KG1 (cell line): Measurements from ENCODE around the gene KLHDC8A.
"Not testable (repeated sequence)": the region's sequence is repeated elsewhere in the genome, so short reads cannot be mapped to it uniquely, and the experiment has no call there.

ENCODE experiments used
- DNase-seq: peaks from one replicate; lab custom pipeline; 2025; lab: John Stamatoyannopoulos, UW

The KLHDC8A gene

DNA sequence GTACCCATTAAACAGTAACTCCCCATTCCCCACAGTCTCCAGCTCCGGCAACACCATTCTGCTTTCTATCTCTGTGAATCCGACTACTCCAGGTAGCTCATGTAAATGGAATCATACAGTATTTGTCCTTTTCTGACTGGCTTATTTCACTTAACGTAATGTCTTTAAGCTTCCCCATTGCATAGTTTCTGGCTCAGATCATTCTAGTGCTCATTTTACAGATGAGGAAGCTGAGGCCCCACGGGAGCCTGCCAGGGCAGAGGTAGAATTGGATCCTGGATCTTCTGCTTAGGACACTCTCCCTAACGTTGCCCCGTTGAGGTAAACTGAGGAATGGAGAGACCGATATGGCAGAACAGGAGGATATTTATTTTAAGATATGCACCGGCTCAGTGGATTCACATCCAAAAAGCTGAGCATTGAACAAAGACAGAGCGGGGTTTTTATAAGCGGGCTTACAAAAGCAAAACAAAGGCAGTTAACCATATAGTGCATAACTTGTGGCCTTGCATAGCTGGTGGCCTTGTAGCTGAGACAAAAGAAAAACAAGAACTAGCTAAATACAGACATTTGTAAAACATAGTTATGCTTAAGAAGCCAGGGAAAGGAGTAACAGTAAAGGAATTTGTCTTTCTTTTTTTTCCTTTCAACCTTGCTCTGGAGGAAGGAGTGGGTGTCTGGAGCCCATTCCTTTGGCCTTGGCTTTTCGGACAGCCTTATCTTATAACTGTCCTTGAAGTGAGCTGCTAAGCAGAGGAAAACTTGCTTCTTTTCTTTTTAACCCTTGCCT is 15.3 kb upstream of the KLHDC8A start:
- no peak for DNase-seq

DNA sequence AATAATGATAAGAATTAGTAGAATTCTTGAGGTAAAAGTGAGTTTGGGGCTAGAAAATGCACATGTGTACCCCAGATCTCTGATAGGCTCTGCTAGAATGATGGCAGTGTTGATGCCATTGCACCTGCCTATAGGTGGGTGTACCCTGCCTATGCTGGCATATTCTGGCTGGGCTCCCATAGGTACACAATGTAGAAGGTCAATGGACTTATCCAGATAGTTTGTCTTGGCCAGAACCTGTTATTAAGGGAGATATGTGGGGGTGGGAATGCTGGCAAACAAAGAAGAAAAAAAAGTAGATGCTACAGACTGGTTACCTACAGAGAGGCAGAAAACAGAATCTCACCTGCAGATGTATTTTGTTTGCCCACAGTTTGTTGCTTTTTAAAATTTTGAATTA is 14.1 kb upstream of the KLHDC8A start:
- no peak for DNase-seq

GRCh38 chr1:205369701-205370123 is 13.0 kb upstream of the KLHDC8A start:
- no peak for DNase-seq

- no peak for DNase-seq
Observed at GRCh38 chr1:205368478-205368877, 11.8 kb upstream of the KLHDC8A start.

GRCh38 chr1:205365945-205366463 is 9.3 kb upstream of the KLHDC8A start:
- DNase-seq, result no peak

DNA sequence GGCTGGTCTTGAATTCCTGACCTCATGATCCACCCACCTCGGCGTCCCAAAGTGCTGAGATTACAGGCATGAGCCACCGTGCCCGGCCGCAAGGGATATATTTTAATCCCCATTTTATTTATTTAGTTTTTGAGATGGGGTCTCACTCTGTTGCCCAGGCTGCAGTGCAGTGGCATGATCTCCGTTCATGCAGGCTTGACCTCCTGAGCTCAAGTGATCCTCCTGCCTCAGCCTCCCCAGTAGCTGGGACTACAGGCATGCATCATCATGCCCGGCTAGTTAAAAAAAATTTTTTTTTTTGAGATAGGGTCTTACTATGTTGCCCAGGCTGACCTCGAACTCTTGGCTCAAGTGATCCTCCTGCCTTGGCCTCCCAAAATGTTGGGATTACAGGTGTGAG is 8.4 kb upstream of the KLHDC8A start:
- DNase-seq, result not testable (repeated sequence)

GRCh38 chr1:205360891-205361290 is 4.2 kb upstream of the KLHDC8A start:
- DNase-seq, result no peak

- DNase-seq, result no peak
Observed at GRCh38 chr1:205359771-205360565, 3.2 kb upstream of the KLHDC8A start.

DNA sequence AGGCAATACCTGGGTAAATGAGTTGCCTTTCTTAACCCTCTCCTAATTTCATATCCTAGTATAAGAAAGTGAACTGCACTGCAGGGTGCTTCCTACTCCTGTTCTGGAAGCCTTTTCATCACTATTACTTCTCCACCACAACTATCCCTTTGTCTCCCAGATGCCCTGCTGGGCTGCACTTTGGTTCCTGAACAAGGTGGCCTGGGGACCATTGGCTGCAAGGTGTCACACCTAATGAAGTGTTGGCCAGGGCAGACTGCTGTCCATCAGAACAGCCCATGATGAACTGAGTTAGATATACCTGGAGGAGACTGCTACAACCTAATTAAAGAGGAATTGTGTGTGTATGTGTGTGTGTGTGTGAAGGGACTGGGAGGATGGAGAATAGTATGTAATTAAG is 1.9 kb upstream of the KLHDC8A start:
- no peak for DNase-seq

- no peak for DNase-seq
Observed at GRCh38 chr1:205357567-205357966, 845 bp upstream of the KLHDC8A start.

DNA sequence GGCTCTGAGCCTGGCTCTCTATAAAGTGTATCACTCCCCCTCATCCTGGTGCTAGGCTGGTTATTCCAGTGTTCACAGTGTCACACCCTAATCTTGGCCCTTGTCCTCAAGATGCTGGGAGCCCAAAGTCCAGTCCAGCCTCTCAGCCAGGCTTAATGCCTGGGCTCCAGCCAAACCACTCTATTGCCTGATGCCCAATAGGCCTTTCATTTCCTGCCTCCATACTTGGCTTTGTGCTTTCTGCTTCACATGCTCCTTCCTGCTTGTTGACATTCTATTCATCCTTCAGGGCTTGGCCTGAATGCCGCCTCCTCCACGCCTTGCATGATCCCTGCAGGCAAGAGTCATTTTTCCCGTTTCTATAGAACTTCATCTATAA is 1.7 kb downstream of the KLHDC8A start:
- no peak for DNase-seq

GRCh38 chr1:205354259-205355074 is 2.3 kb downstream of the KLHDC8A start:
- peak; percentile 28 for DNase-seq

GRCh38 chr1:205353612-205354011 is 3.1 kb downstream of the KLHDC8A start:
- DNase-seq, result no peak

DNA sequence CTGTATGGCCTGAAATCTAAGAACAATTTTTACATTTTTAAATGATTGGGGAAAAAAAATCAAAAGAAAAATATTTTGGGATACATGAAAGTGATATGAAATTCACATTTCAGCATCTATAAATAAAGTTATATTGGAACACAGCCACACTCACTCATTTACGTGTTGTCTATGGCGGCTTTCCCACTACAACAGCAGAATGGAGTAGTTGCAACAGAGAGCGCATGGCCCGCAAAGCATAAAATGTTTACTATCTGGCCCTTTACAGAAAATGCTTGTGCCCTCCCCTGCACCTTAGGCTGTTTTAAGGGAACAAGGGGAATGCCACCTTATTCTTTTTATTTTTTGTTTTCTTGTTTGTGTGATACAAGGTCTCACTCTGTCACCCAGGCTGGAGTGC is 3.5 kb downstream of the KLHDC8A start:
- DNase-seq, result no peak

DNA sequence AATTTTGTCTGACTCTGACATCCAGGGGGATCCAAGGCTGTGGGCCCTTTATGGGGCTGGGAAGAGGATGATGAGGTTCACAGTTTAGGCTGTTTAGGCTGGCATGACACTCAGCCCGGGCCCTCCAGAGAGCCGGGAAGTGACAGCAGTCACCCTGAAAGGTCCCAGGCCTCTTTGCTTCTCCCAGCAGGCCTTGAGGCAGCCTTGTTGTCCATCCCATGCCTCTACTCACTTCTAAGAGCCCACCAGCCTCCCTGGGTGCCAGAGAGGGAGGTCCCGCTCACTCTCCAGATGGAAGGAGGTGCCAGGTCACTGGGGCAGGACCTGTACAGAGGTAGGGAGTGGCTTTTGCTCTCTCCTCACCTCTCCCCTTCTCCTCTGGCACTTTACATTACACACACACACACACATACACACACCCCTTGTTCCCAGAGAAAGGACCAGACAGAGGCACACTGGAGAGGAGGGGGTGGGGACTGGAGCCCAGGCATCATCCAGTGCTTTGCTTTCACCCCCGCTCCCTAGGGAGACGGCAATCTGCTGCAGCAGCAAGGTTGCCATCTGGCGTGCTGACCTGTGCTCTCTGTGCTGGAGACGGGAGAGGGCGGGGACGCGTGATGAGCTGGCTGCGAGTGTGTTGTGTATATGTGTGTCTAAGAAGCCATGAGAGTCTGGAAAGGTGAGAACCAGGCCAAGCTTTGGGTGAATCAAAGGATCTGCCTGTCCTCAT is 4.6 kb downstream of the KLHDC8A start:
- DNase-seq, result no peak

DNA sequence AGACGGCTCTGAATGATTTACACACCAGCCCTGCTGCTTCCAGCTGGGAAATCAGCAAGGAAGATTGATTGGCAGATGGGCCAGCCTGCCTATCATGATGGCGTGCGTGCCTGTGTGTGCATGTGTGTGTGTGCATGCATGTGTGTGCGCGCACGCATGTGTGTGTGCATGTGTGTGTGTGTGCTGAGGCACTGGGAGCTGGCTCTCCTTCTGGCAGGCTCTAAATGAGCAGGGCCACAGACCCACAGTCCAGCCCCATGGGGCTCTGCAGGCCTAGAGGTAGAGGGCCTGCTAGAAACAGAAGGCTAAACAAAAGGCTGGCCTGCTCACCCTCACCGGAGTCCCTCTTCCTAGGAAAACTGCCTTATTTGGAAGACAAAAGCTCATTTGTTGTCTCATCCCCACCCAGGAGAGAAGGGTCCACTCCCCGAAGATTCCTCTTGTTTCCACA is 6.0 kb downstream of the KLHDC8A start:
- DNase-seq, result no peak

GRCh38 chr1:205350124-205350523 is 6.6 kb downstream of the KLHDC8A start:
- DNase-seq, result no peak

- DNase-seq, result no peak
Observed at GRCh38 chr1:205348554-205349487, 7.9 kb downstream of the KLHDC8A start.

- DNase-seq, result no peak
Observed at GRCh38 chr1:205346956-205347574, 9.7 kb downstream of the KLHDC8A start.

DNA sequence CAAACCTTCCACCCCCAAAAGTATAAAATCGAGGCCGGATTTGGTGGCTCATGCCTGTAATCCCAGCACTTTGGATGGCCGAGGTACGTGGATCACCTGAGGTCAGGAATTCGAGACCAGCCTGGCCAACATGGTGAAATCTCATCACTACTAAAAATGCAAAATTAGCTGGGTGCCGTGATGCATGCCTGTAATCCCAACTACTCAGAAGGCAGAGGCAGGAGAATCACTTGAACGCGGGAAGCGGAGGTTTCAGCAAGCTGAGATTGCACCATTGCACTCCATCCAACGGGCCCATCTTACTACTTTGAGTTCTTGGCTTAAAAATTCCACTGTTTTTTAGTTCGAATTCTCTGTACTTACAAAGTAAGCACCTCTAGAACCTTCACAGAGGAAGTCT is 11.0 kb downstream of the KLHDC8A start:
- DNase-seq, result no peak
